GM13976 (cell line): Measurements from ENCODE around the gene PRRT1.
"Not testable (repeated sequence)": the region's sequence is repeated elsewhere in the genome, so short reads cannot be mapped to it uniquely, and the experiment has no call there.

Source experiments
- DNase-seq: peaks from one replicate; pipeline ENCODE4 v3.0.0; 2012; ENCODE audit warnings: low spot score
- CTCF ChIP-seq: IDR thresholded peaks from 2 replicates; pipeline ENCODE4 v1.5.1; 2012; ENCODE audit warnings: borderline replicate concordance, mild to moderate bottlenecking; ENCODE audit not compliant: insufficient read depth; ENCODE audit errors: extremely low read depth, missing control alignments, control extremely low read depth
- in situ Hi-C: fragments of 300-500 bp; cut with MboI; formaldehyde crosslinking; loops from one replicate; pipeline ENCODE4 v1.12.0; 2022; ENCODE audit warnings: low sequenced_read_pairs, mixed read lengths, inconsistent platforms; ENCODE audit not compliant: unreplicated experiment

PRRT1 gene

GRCh38 chr6:32190911-32191677 lies 39.4 kb upstream of the PRRT1 start:
- DNase-seq: no peak
- no peak for TF ChIP-seq CTCF
- in situ Hi-C loops: no loop called here

GRCh38 chr6:32190054-32190851 lies 38.5 kb upstream of the PRRT1 start, which contains the start of gene PBX2:
PBX2 (minus strand) TSS chr6:32190202; CDS start chr6:32189915, 287 bp downstream.
- DNase-seq: peak; percentile 89
- in situ Hi-C loops: no loop called here
- TF ChIP-seq CTCF: peak; percentile 5

- DNase-seq: no peak
- in situ Hi-C loops: no loop called here
- TF ChIP-seq CTCF: no peak
These were observed 38.0 kb upstream of the PRRT1 start for GRCh38 chr6:32189742-32190053.

GRCh38 chr6:32189069-32189741 lies 37.5 kb upstream of the PRRT1 start:
- in situ Hi-C loops: no loop called here
- no peak for DNase-seq
- no peak for TF ChIP-seq CTCF

GRCh38 chr6:32188381-32189068 lies 36.8 kb upstream of the PRRT1 start:
- no peak for DNase-seq
- in situ Hi-C loops: no loop called here
- TF ChIP-seq CTCF: no peak

GRCh38 chr6:32187725-32188380 lies 36.1 kb upstream of the PRRT1 start:
- DNase-seq, in situ Hi-C loops: not testable (repeated sequence)
